WERI-Rb-1 (cell line): ENCODE measurements around the gene ADAMTS12.

Source experiments
- DNase-seq: peaks from one replicate; pipeline ENCODE4 v3.0.0-alpha.2; 2020
- H3K27ac ChIP-seq: fragments of 250-450 bp; sonication (Bioruptor Pico); 2 replicates; pipeline ENCODE4 v1.5.1; 2020; ENCODE audit warnings: mild to moderate bottlenecking, moderate library complexity
- H3K27me3 ChIP-seq: fragments of 250-450 bp; sonication (Bioruptor Pico); 2 replicates; pipeline ENCODE4 v1.5.1; 2021; ENCODE audit warnings: mild to moderate bottlenecking, low read depth, moderate library complexity; ENCODE audit not compliant: insufficient read depth, severe bottlenecking
- H3K36me3 ChIP-seq: fragments of 250-450 bp; sonication (Bioruptor Pico); 2 replicates; pipeline ENCODE4 v1.5.1; 2020; ENCODE audit warnings: mild to moderate bottlenecking, moderate library complexity
- H3K4me3 ChIP-seq: 2 replicates; pipeline ENCODE4 v1.5.1; 2011; ENCODE audit warnings: low read depth, mild to moderate bottlenecking, control low read depth, low read length
- H3K9me3 ChIP-seq: fragments of 250-450 bp; sonication (Bioruptor Pico); 2 replicates; pipeline ENCODE4 v1.5.1; 2021; ENCODE audit warnings: mild to moderate bottlenecking, moderate library complexity; ENCODE audit not compliant: severe bottlenecking
- TF ChIP-seq, protein P1 (sequence below): IDR thresholded peaks from 2 replicates; pipeline ENCODE4 v1.5.1; 2011; ENCODE audit warnings: low read depth, mild to moderate bottlenecking, control low read depth, inconsistent platforms, low read length

ADAMTS12 gene

DNA sequence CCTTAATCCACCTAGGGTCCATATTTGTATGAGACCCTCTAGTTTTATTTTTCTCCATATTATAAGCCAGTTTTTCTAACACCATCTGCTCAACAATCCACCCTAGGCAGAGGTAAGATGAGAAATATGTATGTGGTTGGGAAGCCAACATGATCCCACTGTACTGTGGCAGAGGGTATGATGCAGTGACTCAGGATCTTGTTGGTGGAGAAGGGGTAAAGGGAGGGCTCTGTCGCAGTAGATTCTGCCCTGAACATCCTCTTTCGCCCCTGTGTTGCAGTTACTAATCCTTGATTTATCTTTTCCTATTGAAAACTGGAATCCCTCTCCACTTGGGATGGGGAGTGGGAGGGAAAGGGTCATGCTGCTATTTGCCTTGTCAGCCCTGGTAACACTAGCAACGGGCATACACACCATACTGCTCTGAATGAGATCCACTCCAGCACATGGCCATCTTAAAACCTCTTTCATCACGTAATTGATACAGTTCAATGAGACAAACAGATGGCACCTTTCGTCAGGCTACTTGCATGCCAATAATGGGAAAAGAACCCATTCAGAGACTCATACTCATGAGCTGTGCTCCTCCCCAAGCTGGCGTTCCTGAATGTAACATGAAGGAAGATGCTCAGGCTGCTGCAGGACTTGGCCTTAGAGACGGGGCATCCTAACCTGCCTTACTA, 63.0 kb downstream of the ADAMTS12 start:
- Histone ChIP-seq H3K36me3 (no peaks in the 10 kb centered on the region), H3K27ac (no peak overlapping the region), H3K27me3 (peaks cover 76% of the 10 kb centered on the region), H3K4me3 (no peak overlapping the region), H3K9me3 (no peaks in the 10 kb centered on the region)
- TF ChIP-seq, protein P1, sequence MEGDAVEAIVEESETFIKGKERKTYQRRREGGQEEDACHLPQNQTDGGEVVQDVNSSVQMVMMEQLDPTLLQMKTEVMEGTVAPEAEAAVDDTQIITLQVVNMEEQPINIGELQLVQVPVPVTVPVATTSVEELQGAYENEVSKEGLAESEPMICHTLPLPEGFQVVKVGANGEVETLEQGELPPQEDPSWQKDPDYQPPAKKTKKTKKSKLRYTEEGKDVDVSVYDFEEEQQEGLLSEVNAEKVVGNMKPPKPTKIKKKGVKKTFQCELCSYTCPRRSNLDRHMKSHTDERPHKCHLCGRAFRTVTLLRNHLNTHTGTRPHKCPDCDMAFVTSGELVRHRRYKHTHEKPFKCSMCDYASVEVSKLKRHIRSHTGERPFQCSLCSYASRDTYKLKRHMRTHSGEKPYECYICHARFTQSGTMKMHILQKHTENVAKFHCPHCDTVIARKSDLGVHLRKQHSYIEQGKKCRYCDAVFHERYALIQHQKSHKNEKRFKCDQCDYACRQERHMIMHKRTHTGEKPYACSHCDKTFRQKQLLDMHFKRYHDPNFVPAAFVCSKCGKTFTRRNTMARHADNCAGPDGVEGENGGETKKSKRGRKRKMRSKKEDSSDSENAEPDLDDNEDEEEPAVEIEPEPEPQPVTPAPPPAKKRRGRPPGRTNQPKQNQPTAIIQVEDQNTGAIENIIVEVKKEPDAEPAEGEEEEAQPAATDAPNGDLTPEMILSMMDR: no peak
- DNase-seq: no peak

DNA sequence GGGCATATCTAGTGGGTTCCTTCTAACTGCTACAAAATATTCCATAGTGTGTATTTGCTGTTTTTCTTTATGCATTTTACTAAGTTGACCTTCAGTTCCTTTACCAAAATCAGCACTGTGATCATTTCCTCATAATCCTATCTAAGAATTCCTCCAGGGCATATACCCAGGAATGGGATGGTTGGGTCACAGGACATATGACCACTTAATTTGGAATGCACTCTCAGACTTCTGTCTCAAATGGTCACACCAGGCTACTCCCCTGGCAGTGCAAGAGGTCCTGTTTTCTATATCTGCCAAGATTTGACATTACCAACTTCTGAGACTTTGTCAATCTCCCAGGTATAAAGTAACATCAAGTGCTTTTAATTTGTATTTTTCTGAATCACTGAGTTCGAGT, 63.9 kb downstream of the ADAMTS12 start:
- DNase-seq: no peak
- Histone ChIP-seq H3K36me3 (no peaks in the 10 kb centered on the region), H3K27ac (no peak overlapping the region), H3K27me3 (peaks cover 71% of the 10 kb centered on the region), H3K9me3 (no peaks in the 10 kb centered on the region), H3K4me3 (no peak overlapping the region)
- TF ChIP-seq, protein P1: no peak

DNA sequence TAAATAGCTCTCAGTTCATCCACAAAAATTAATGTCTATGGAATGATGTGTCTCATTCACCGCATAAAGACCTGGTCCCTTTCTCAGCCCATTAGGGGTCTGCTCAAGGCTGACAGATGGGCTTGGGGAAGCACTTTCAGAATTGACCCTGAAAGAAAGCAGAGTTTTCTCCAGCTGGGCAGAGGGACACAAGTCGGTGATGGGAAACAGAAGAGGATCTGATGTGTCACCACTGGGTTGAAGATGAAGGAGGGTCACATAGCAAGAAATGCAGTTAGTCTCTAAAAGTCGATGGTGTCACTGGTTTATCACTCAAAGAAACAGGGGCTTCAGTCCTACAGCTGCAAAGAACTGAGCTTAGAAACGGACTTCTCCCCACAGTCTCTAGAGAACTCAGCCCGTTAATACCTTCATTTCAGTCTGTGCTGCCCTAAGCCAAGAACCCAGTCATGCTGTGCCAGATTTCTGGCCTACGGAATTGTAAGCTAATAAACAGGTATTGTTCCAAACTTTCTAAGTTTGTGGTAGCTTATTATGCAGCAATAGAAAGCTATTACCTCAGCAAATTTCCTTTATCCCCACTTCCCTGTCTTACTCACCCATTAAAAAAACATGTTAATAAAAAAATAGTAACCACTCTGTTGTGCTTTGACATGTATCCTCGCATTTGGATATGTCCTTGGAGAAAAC, 64.6 kb downstream of the ADAMTS12 start:
- no peak overlapping the region for H3K4me3 ChIP-seq
- peaks cover 70% of the 10 kb centered on the region for H3K27me3 ChIP-seq
- no peak overlapping the region for H3K27ac ChIP-seq
- TF ChIP-seq, protein P1: no peak
- no peaks in the 10 kb centered on the region for H3K36me3 ChIP-seq
- no peaks in the 10 kb centered on the region for H3K9me3 ChIP-seq
- DNase-seq: no peak

DNA sequence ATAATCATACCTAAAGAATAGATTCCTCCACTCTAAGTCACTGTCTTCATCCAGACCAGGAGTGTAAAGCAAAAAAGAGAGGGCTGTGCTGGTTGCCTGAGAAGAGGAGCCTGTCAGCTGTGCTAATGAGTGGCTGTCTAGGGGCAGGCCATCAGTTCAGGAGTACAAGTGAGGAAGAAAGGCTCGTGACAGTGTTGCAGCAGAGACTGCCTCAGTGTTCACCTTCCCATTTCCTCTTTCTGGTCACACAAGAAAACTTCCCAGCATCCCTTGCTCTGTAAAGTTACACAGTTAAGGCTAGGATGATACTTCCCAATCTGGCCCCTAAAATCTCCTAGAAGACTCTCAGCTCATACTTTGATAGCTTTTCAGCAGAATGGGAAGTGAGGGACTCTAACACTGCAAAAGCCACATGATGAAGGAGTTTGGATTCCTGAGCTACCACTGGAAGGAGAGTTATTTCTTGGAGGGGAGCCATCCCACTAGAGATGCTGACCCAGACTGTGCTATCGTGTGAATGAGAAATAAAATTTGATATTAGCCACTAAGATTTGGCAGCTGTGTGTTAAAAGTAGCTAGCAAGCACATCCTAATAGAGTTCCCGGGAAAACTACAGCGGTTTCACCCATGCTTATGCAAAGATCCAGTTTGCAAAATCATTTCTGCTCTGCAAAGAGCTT, 67.1 kb downstream of the ADAMTS12 start:
- Histone ChIP-seq H3K36me3 (no peaks in the 10 kb centered on the region), H3K9me3 (no peaks in the 10 kb centered on the region), H3K4me3 (no peak overlapping the region), H3K27ac (no peak overlapping the region), H3K27me3 (peaks cover 64% of the 10 kb centered on the region)
- DNase-seq: no peak
- TF ChIP-seq, protein P1: no peak

DNA sequence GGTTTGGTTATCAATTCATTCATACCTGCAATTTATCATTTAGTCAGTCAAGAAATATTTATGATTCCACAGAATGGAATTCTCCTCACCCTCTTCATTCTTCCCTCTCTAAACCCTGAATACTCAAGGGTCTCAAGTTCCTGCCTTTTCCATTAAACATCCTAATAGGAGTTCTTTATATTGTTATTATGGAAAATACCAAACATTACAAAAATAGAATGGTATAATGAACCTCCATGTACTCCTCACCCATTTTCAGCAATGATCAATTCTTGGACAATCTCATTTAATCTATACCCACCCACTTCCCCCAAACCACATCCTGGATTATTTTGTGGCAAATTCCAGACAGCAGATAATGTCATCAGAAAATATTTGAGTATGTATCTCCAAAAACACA, 74.5 kb downstream of the ADAMTS12 start:
- H3K4me3 ChIP-seq: no peak overlapping the region
- no peak overlapping the region for H3K27ac ChIP-seq
- TF ChIP-seq, protein P1: no peak
- H3K27me3 ChIP-seq: peaks cover 65% of the 10 kb centered on the region
- no peak for DNase-seq
- no peaks in the 10 kb centered on the region for H3K9me3 ChIP-seq
- no peaks in the 10 kb centered on the region for H3K36me3 ChIP-seq
